K562 (cell line): ENCODE measurements around the gene ADRA2B.

Experiments
- CREB1 ChIP-seq, 2 experiments: sonication (generic) in 1 of 2; formaldehyde crosslinking in 1 of 2; IDR thresholded peaks; 2 replicates each; pipeline versions ENCODE4 v1.6.1 to v1.8.0; 2012 to 2022; ENCODE audit warnings: inconsistent platforms in 1 of 2, mild to moderate bottlenecking in 1 of 2, missing genetic modification reagents in 1 of 2, moderate library complexity in 1 of 2
- ETV6 ChIP-seq, 3 experiments: fragments of 150-350 bp in 1 of 3; sonication (generic) in 1 of 3; formaldehyde crosslinking in 1 of 3; IDR thresholded peaks; 2 replicates each; pipeline versions ENCODE4 v1.6.1 to v1.8.0; 2014 to 2022; ENCODE audit warnings: borderline replicate concordance in 2 of 3, low read depth in 2 of 3, antibody characterized with exemption in 1 of 3, low read length in 1 of 3, mild to moderate bottlenecking in 1 of 3, missing genetic modification reagents in 1 of 3
- GTF2F1 ChIP-seq: IDR thresholded peaks from 2 replicates; pipeline ENCODE4 v1.6.1; 2011; ENCODE audit warnings: low read depth, low read length, improper control_type of control experiment
- JUN ChIP-seq, 2 experiments: sonication (generic) in 1 of 2; formaldehyde crosslinking in 1 of 2; IDR thresholded peaks; 2 replicates each; pipeline versions ENCODE4 v1.6.1 to v1.8.0; 2012 to 2022; ENCODE audit warnings: borderline replicate concordance in 2 of 2, mild to moderate bottlenecking in 2 of 2, improper control_type of control experiment in 1 of 2, low read depth in 1 of 2, low read length in 1 of 2, missing genetic modification reagents in 1 of 2
- MEF2A ChIP-seq: IDR thresholded peaks from 2 replicates; pipeline ENCODE4 v1.6.1; 2011; ENCODE audit warnings: low read depth, mild to moderate bottlenecking, low read length, moderate library complexity; ENCODE audit not compliant: control insufficient read depth
- POLR2AphosphoS5 ChIP-seq: IDR thresholded peaks from 2 replicates; pipeline ENCODE4 v1.6.1; 2011; ENCODE audit warnings: mild to moderate bottlenecking, low read depth, low read length, moderate library complexity; ENCODE audit not compliant: control insufficient read depth, insufficient read depth
- TAF7 ChIP-seq: fragments of 450-650 bp; IDR thresholded peaks from 2 replicates; pipeline ENCODE4 v1.6.1; 2016; ENCODE audit warnings: missing genetic modification characterization, missing compliant biosample characterization
- ZFP91 ChIP-seq: sonication (generic); formaldehyde crosslinking; IDR thresholded peaks from 2 replicates; pipeline ENCODE4 v1.8.0; 2022; ENCODE audit warnings: mild to moderate bottlenecking, missing genetic modification reagents
- ZFPM2 ChIP-seq: fragments of 250-450 bp; sonication (Bioruptor Pico); IDR thresholded peaks from 2 replicates; pipeline ENCODE4 v1.5.1; 2022; ENCODE audit warnings: mild to moderate bottlenecking
- ZNF143 ChIP-seq: sonication (generic); formaldehyde crosslinking; IDR thresholded peaks from 2 replicates; pipeline ENCODE4 v1.9.0; 2022; ENCODE audit warnings: mild to moderate bottlenecking, missing genetic modification reagents
- ZNF780A ChIP-seq: fragments of 250-450 bp; sonication (Bioruptor Pico); IDR thresholded peaks from 2 replicates; pipeline ENCODE4 v1.5.0; 2021; ENCODE audit warnings: mild to moderate bottlenecking

GRCh38 chr2:96118698-96119388, 2.5 kb upstream of the ADRA2B start:
- TF ChIP-seq JUN (IDR thresholded peaks at IDR 0.05; ENCODE audit: borderline replicate concordance, low read depth, low read length) (no peak), JUN (CRISPR knock-in tag; IDR thresholded peaks at IDR 0.05; ENCODE audit: borderline replicate concordance) (no peak), POLR2AphosphoS5 (no peak), GTF2F1 (no peak), ETV6 (IDR thresholded peaks at IDR 0.05; ENCODE audit: borderline replicate concordance in 1 of 2, low read depth in 2 of 2, low read length in 1 of 2) (no peak), ETV6 (CRISPR knock-in tag; IDR thresholded peaks at IDR 0.05; ENCODE audit: borderline replicate concordance) (no peak), CREB1 (IDR thresholded peaks at IDR 0.05) (no peak), CREB1 (CRISPR knock-in tag; IDR thresholded peaks at IDR 0.05) (no peak), TAF7 (tag) (no peak), ZNF780A (CRISPR knock-in tag) (no peak), ZNF143 (CRISPR knock-in tag) (no peak), MEF2A (no peak), ZFPM2 (CRISPR knock-in tag) (no peak), ZFP91 (no peak)
